ENCODE data around the gene GP9. TPM values are rescaled to one million over a fixed set of nuclear protein-coding genes. Genes with fewer than 3 reads are reported as not detected.
A peak's percentile ranks its signal among the peaks of the same experiment; 100 is the strongest.

Gene GP9
- total RNA-seq, 2 experiments from 2014 or later: not detected

DNA sequence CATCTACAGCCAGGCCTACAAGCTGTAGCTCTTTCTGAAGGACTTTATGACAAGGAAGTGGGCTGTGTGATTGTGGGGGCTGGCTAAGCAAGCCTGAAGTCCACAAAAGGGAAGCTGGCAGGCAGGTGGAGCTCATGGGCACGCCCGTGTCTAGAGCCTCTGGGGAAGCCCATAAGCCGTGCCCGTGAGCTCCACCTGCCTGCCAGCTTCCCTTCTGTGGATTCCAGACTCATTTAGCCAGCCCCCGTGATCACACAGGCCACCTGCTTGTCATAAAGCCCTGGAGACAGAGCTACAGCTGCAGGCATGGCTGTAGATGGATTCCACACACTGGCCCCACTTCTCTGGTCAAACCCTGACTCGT lies 44.2 kb upstream of the GP9 start:
- intact Hi-C loops (cut with micrococcal nuclease; ENCODE audit: unreplicated experiment): loop anchor here (1.0 kb wide), 1 partner anchor 46 kb away; no protein-coding TSS in a partner anchor
- Histone ChIP-seq H3K27ac (ENCODE audit: low read depth, low read length, poor library complexity, severe bottlenecking) (peak overlapping the region; percentile 53), H2AFZ (ENCODE audit: low read length) (peak overlapping the region; percentile 48), H4K20me1 (ENCODE audit: insufficient read depth, low read length) (no peaks in the 10 kb centered on the region), H3K4me1 (ENCODE audit: insufficient read depth, low read length, poor library complexity, severe bottlenecking) (peaks cover 32% of the 10 kb centered on the region), H3K4me3 (ENCODE audit: low read depth, low read length, poor library complexity, severe bottlenecking) (no peak overlapping the region), H3K79me2 (ENCODE audit: insufficient read depth, low read depth, low read length) (no peaks in the 10 kb centered on the region), H3K9me2 (ENCODE audit: insufficient read depth, low read length) (no peaks in the 10 kb centered on the region), H3K36me3 (ENCODE audit: insufficient read depth, low read length) (no peaks in the 10 kb centered on the region), H3K4me2 (ENCODE audit: low read length) (peak overlapping the region; percentile 50), H3K9me3 (ENCODE audit: low read length) (no peaks in the 10 kb centered on the region)
- peak; percentile 90 for DNase-seq (ENCODE audit: low spot score)
- CTCF ChIA-PET (ENCODE audit: unreplicated experiment): interaction anchor here (0.7 to 2.2 kb wide), 8 partner anchors 10 to 217 kb away, joined by 5 to 19 read pairs (median 6); partner anchors contain the start of genes CFAP92 and RAB43
- no TSS peak for BruUV-seq (replicated peaks)
- POLR2A ChIA-PET: interaction anchor here (0.5 to 3.0 kb wide), 10 partner anchors 11 to 1169 kb away, joined by 3 to 24 read pairs (median 4); partner anchors contain the start of gene CFAP92
- TF ChIP-seq, protein P1, sequence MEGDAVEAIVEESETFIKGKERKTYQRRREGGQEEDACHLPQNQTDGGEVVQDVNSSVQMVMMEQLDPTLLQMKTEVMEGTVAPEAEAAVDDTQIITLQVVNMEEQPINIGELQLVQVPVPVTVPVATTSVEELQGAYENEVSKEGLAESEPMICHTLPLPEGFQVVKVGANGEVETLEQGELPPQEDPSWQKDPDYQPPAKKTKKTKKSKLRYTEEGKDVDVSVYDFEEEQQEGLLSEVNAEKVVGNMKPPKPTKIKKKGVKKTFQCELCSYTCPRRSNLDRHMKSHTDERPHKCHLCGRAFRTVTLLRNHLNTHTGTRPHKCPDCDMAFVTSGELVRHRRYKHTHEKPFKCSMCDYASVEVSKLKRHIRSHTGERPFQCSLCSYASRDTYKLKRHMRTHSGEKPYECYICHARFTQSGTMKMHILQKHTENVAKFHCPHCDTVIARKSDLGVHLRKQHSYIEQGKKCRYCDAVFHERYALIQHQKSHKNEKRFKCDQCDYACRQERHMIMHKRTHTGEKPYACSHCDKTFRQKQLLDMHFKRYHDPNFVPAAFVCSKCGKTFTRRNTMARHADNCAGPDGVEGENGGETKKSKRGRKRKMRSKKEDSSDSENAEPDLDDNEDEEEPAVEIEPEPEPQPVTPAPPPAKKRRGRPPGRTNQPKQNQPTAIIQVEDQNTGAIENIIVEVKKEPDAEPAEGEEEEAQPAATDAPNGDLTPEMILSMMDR (conservative IDR thresholded peaks at IDR 0.05; ENCODE audit: low read length): peak; percentile 64
- TF ChIP-seq EZH2phosphoT487 (IDR thresholded peaks at IDR 0.05; ENCODE audit: borderline replicate concordance, low read depth, low read length): no peak

DNA sequence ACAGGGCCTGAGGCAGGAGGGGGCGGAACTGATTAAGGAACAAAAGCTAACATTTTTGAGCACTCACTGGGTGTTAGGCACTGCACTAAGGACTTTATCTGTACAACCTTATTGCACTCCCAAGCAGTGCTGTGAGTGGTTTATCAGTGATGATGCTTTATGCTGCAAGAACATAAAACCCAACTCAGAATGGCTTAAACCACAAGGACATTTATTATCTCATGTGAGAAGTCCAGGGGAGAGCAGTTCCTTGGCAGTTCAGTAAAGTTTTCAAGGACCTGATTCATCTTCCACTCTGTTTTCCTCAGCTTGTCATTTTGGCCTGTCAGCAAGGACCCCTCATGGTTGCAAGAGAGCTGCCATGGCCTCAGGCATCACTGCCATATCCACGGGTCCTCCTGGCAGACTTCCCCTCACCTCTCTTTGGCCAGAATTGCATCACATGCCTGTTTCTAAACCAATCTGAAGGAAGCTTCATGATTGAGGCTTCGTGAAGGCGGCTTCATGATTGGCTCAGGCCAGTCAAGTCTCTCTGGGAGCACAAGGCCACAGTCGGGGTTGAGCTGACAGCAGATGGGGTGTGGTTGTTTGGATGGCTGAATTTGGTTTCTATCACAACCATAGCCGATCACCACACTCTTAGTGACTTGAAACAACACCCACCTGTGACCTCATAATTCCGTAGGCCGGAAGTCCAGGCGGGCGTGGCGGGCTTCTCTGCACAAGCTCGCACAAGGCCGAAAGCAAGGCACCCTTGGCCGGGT lies 43.7 kb upstream of the GP9 start:
- intact Hi-C loops (cut with micrococcal nuclease; ENCODE audit: unreplicated experiment): loop anchor here (1.0 kb wide), 1 partner anchor 47 kb away; no protein-coding TSS in a partner anchor
- H3K9me3 ChIP-seq (ENCODE audit: low read length): no peaks in the 10 kb centered on the region
- peak overlapping the region; percentile 48 for H2AFZ ChIP-seq (ENCODE audit: low read length)
- no TSS peak for BruUV-seq (replicated peaks)
- CTCF ChIA-PET (ENCODE audit: unreplicated experiment): interaction anchor here (1.2 to 2.2 kb wide), 7 partner anchors 9 to 104 kb away, joined by 5 to 19 read pairs (median 7); partner anchors contain the start of genes CFAP92 and RAB43
- H3K4me2 ChIP-seq (ENCODE audit: low read length): peak overlapping the region; percentile 50
- H4K20me1 ChIP-seq (ENCODE audit: insufficient read depth, low read length): no peaks in the 10 kb centered on the region
- TF ChIP-seq EZH2phosphoT487 (IDR thresholded peaks at IDR 0.05; ENCODE audit: borderline replicate concordance, low read depth, low read length): no peak
- TF ChIP-seq, protein P1 (conservative IDR thresholded peaks at IDR 0.05; ENCODE audit: low read length): no peak
- peak; percentile 51 for DNase-seq (ENCODE audit: low spot score)
- H3K79me2 ChIP-seq (ENCODE audit: insufficient read depth, low read depth, low read length): no peaks in the 10 kb centered on the region
- no peak overlapping the region for H3K4me3 ChIP-seq (ENCODE audit: low read depth, low read length, poor library complexity, severe bottlenecking)
- POLR2A ChIA-PET: interaction anchor here (0.6 to 3.0 kb wide), 8 partner anchors 10 to 399 kb away, joined by 3 to 24 read pairs (median 4); partner anchors contain the start of gene CFAP92
- no peaks in the 10 kb centered on the region for H3K9me2 ChIP-seq (ENCODE audit: insufficient read depth, low read length)
- peaks cover 32% of the 10 kb centered on the region for H3K4me1 ChIP-seq (ENCODE audit: insufficient read depth, low read length, poor library complexity, severe bottlenecking)
- peak overlapping the region; percentile 53 for H3K27ac ChIP-seq (ENCODE audit: low read depth, low read length, poor library complexity, severe bottlenecking)
- no peaks in the 10 kb centered on the region for H3K36me3 ChIP-seq (ENCODE audit: insufficient read depth, low read length)
